ENCODE data around the gene LY6G6C.

GRCh38 chr6:31752739-31753319, 31.3 kb upstream of the LY6G6C start:
- TF ChIP-seq GATA2 (IDR thresholded peaks at IDR 0.05; ENCODE audit: low read depth, low read length) (no peak), GATA3 (IDR thresholded peaks at IDR 0.05; ENCODE audit: low read depth, low read length) (no peak)

Measured in SH-SY5Y (cell line).